Loucy (cell line): Measurements from ENCODE around the gene RAI1.

Source experiments
- EZH2phosphoT487 ChIP-seq: fragments of 200-600 bp; IDR thresholded peaks from 2 replicates; pipeline ENCODE4 v1.6.1; 2018; ENCODE audit warnings: antibody characterized with exemption, mild to moderate bottlenecking, moderate library complexity, borderline replicate concordance
- TF ChIP-seq, protein P1 (sequence below): fragments of 200-600 bp; sonication (generic); conservative IDR thresholded peaks from 2 replicates; pipeline ENCODE4 v1.5.1; 2014; ENCODE audit warnings: mild to moderate bottlenecking, antibody characterized with exemption, low read length

DNA sequence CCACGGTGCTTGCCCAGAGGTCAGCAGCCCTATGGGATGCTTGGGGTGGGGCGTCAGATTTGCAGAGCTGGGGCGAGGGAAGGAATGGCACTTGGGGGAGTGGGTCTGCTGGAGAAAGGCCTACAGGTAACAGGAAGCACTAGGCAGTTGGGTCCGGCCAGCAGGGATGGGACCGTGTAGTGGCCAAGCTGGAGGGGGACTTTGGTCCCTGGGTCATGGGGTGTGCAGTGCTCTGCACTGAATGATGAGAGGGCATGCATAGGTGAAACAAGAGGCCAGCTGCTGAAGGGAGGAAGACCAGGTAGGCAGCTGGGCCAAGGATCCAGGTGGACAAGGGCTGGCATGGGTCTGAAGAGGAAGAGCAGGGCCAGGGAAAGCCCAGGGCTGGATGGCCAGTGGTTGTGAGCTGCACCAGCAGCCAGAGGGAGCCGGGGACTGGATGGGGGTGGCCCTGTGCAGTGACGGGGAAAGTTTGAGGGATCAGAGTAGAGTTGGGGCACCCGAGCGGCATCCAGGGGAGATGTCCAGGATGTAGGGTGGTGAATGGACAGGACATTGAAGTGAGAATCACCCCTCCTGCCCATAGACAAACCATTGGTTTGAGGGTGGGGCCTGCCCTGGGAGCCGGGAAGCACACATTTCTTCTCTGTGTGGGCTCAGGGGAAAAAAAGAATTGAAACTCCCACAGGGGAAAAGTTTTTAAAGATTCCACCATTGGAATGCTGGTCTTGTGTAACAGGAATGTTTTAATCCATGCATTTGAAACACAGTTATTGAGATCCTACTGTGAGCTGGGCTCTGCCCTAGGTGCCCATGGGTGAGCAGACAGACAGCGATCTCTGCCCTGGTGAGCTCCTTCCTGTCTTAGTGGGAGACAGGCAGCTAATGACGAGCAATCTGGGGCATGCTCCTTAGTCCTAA, 25.1 kb downstream of the RAI1 start:
- TF ChIP-seq, protein P1, sequence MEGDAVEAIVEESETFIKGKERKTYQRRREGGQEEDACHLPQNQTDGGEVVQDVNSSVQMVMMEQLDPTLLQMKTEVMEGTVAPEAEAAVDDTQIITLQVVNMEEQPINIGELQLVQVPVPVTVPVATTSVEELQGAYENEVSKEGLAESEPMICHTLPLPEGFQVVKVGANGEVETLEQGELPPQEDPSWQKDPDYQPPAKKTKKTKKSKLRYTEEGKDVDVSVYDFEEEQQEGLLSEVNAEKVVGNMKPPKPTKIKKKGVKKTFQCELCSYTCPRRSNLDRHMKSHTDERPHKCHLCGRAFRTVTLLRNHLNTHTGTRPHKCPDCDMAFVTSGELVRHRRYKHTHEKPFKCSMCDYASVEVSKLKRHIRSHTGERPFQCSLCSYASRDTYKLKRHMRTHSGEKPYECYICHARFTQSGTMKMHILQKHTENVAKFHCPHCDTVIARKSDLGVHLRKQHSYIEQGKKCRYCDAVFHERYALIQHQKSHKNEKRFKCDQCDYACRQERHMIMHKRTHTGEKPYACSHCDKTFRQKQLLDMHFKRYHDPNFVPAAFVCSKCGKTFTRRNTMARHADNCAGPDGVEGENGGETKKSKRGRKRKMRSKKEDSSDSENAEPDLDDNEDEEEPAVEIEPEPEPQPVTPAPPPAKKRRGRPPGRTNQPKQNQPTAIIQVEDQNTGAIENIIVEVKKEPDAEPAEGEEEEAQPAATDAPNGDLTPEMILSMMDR, result no peak
- TF ChIP-seq EZH2phosphoT487, result no peak
